ENCODE data around the gene CPHXL2.

The CPHXL2 gene

GRCh38 chr16:75640598-75640997 lies 36.2 kb downstream of the CPHXL2 start:
- no peak for DNase-seq

GRCh38 chr16:75635036-75635435 lies 41.8 kb downstream of the CPHXL2 start:
- no peak for DNase-seq

DNA sequence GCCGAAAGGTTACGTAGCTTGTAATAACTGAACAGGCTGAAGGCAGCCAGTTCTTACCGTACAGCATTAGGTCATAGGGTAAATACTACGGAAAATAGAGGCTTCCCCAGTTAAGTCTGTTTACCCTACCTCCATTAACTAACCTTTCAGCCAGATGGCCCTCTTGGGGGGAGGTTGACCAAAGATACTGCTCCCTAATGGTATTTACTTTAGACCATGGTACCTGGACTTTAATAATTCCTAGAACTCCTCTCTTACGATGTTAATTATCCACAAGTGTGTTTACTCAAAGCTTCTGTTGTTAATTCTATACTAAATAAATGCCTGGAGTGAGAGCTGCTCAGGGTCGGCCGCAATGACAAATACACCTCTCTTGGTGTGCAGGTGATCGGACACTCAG lies 44.0 kb downstream of the CPHXL2 start:
- no peak for DNase-seq

DNA sequence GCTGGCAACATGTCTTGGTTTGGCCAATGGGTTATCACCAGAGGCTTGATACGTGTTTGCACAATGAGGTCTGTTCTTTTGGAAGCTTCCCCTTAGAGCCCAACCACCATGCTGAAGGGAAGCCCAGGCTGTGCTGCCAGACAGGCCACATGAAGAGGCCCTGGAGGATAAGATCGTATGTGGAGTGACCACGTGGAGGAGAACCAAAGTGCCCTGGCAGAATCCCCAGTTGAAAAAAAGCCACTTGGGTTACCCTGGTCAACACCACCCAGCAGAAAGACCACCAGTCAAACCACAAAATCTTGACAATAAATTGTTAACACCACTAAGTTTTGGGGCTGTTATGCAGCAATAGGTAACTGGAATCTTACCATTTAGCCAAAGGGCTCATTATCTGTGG lies 46.8 kb downstream of the CPHXL2 start:
- no peak for DNase-seq

DNA sequence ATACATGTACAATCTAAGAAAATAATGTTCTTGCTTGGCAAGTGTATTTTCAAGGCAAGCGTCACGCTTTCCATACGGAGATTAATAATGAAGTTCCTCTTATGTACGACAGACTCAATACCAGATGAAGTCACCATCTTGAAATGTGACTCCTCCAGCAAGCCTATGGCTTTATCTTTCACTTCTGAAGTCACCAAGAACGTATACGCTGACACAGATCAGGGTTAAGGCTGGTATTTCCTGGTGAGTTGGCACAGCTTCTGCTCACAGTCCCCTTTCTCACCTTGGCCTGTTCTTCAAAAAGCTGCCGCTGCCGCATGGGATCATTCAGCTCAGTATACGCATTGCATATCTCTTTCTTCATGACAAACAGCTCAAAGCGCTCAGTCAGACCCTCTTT lies 47.7 kb downstream of the CPHXL2 start:
- DNase-seq: no peak

GRCh38 chr16:75628351-75628750 lies 48.5 kb downstream of the CPHXL2 start:
- DNase-seq: no peak

DNA sequence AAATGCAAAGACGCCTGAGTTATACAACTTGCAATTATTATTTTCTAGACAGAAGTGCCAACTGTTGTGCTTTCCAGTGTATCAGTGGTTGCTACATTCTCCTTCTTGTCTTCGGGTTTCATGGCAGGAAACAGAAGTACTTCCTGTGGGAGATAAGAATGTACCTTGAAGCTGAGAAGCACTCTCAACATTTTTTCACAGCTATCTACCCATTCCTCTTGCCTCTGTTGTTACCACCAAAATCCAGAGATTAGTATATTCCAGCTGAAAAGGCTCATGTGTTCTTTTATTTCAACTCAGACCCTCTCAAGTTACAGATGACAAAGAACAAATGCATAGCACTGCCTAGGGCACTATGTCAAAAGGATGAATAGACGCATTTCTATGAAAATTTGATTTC lies 49.0 kb downstream of the CPHXL2 start:
- DNase-seq: no peak

- no peak for DNase-seq
These were observed 50.0 kb downstream of the CPHXL2 start for GRCh38 chr16:75626806-75627205.

GRCh38 chr16:75624921-75625334 lies 51.9 kb downstream of the CPHXL2 start:
- DNase-seq: no peak

DNA sequence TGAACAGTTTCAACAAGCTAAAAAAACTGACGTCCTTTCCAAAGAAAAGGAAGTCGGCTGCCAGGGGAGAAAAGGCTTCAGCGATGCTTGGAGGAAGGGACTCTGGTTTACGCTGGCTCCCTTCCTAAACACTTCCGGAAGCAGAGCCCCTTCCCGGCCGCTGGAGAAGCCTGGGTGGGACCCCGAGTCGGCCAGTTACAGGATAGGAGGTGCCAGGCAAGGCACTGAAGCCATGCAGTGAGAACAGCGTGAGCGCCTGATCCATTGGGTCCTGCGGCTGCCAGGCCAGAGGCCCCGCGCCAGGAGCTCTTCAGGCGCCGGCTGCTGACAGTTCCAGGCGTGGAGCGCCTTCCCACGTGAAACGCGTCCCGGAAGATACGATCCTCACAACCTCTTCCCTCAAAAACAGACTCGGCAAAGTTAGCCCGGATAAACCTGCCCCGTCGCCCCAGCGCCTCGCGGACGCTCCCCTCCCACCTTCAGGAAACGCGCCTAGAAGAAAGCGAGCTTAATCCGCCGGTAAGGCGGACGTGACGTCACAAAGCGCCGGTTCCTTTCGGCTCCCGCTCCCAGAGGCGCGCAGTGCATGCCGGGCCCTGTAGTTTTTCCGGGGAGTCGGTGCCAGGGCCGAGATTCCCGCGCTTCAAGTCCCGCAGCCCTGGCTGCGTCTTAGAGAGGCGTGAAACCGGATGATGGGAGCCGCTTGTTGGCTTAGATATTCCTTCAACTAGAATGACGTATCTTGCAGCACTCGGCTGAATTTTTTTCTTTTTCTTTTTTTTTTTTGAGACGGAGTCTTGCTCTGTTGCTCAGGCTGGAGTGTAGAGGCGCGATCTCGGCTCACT lies 53.8 kb downstream of the CPHXL2 start, which contains the start of gene ADAT1:
Gene ADAT1, minus strand, starts transcription at position 521 of the 845 bp plus-strand sequence. CDS start 2,482 bp downstream, outside the sequence.
- peak; percentile 98 for DNase-seq

GRCh38 chr16:75621170-75621477 lies 55.7 kb downstream of the CPHXL2 start:
- DNase-seq: no peak

DNA sequence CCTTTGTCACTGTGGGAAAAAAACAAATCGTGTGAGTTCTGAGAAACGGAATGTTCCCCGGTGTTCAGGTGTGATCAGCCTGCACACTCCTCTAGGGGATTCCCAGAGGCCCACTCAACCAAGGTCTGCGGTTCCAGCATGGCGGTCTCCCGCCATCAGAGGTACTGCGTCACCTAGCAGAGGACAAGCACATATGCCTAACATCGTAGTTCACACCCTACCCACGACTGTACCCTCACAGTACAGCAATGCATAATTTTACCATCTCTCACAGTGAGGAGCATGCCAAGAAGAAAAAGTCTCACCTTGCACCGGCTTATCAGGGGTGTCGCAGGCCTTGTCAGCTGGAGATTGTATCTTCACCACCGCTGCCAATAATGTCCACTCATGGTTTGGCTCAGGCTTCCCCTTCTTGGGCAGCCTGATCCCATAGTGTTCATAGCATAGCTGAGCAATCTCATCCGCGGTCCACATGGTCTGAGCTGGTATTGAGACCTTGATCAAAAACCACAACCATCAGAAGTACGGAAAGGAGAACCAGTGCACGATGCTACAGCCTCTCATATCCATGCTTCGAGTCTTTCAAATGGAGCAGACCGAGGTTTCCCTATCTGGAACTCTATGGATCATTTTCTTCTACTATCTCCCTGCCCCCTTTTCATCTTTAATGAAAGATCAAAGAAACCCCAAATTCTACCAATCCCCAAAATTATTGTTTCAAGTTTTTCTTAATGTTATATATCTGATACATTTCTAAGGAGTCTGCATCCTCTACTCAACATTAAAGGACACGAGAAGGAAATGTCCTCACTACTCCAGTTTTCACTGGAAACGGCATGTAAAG lies 56.3 kb downstream of the CPHXL2 start:
- no peak for DNase-seq

- no peak for DNase-seq
These were observed 58.0 kb downstream of the CPHXL2 start for GRCh38 chr16:75618780-75619179.

DNA sequence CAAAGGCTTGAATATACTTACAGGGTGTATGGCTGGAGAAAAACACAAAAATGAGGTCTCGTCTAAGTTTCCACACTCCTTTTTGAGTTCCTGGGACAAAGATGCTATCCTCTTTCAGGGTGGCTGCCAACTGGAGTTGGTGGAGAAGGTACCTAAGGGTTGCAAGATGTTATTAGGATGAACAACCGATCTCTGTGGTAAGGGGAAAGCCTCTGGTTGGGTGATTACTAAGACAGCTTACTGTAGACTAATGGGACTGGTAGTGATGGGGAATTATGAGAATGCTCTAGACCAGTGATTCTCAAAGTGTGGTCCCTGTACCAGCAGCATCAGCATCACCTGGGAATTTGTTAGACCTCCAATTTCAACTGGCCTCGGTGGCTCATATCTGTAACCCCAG lies 59.7 kb downstream of the CPHXL2 start:
- DNase-seq: no peak

DNA sequence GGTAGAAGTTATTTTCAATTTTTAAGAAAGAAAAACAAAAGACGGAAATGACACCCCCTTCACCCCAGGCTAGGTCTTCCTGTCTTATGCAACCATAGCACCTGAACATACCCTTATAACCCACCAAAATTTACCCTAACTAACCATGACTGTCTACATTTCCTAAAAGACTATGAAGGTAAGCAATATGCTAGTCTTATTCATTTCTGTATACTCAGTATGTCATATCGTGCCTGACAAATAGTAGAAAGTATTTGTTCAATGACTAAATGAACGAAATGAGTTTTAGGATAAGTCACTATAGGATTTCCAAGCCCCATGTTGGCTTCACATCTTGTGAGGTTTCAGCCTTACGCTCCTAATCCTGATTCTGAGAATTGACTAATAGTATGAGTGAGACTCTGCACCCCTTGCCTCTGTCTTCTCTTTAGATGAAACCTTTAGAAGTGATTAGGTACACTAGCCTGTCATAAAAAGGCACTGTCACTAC lies 60.2 kb downstream of the CPHXL2 start:
- DNase-seq: no peak

GRCh38 chr16:75615619-75616018 lies 61.2 kb downstream of the CPHXL2 start:
- no peak for DNase-seq

GRCh38 chr16:75614066-75614897 lies 62.5 kb downstream of the CPHXL2 start:
- DNase-seq: no peak
